Amygdala (tissue), 56 donors: ENCODE results near the gene PAQR6.
A peak's percentile ranks its signal among the peaks of the same experiment; 100 is the strongest.

ENCODE experiments used
- DNase-seq, 56 donors: peaks; one replicate each; lab custom pipeline; 2025; lab: John Stamatoyannopoulos, UW

The PAQR6 gene

GRCh38 chr1:156266051-156266450 lies 18.2 kb upstream of the PAQR6 start:
- no peak for DNase-seq

DNA sequence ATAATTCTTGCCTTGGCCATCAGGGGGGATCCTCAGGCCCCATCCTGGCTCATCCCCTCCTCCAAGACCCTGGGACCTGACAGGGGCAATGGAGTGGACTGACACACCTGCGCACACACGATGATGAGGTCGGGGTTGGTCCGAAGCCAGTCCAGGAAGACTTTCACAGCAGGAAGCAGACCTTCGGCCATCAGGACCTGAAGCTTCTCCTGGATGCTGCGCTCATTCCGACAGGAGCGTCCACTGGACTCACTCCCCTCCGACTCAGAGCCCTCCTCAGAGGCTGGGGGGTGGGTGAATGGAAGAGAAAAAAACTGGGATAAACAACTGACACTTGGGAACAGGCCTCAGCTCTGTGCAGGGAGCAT lies 15.4 kb upstream of the PAQR6 start:
- DNase-seq = no peak

DNA sequence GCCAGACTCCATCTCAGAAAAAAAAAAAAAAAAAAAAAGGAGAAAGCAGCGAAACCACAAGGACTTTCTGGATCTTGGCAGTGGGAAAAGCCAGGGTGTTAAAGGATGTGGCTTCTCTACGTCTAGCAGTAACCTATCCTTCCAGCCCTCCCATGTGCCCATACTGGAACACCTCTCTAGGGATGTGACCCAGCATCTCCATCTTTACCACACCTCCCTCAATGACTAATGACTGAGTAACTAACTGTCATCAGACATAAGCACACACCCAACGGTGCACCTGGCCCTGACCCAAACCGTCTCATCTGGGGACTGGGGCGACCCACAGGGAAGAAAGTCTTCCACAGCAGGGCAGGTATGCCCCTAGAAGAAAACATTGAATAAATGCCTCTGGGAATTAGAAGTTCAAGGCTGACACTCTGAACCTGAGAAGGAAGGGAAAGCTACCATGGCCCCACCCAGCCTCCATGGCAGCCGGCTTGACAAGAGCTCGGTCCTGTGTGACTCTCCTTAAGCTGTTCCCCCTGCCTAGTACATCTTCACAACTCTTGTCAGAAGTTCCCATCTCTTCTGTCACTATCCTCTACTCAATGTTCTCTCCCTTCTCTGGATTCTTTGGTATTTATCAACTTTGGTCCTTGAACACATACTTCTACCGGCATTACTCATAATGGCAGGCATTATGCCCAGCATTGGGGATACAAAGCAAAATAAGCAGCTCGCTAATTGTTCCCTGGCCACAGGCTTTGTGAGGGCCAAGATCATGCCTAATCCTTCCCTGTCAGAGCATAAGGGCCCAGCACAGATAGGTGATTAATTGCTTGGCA lies 14.8 kb upstream of the PAQR6 start:
- no peak for DNase-seq

DNA sequence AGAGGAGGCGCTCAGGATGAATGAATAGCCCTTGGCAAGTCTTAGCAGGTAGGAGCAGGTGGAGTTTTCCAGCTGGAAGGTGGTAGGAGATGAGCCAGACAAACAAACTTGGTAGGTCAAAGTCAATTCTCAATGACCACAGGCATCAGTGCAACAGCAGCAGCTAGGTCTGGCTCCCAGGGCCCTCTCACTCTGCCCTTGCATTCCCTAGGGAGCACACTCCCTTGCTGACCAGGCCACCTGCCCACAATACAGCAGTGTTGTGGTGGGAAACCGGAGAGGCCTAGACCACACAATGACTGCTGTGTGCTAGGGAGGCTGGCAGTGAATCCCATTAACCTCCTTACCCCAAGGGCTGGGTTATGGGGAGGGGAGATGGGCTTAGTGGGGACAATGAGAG lies 13.0 kb upstream of the PAQR6 start:
- DNase-seq = peak in 27 of 56 donors; percentile 17 to 72 (median 44)

- peak in 26 of 56 donors; percentile 18 to 72 (median 39) for DNase-seq
Measured at GRCh38 chr1:156259805-156260204, 11.9 kb upstream of the PAQR6 start.

DNA sequence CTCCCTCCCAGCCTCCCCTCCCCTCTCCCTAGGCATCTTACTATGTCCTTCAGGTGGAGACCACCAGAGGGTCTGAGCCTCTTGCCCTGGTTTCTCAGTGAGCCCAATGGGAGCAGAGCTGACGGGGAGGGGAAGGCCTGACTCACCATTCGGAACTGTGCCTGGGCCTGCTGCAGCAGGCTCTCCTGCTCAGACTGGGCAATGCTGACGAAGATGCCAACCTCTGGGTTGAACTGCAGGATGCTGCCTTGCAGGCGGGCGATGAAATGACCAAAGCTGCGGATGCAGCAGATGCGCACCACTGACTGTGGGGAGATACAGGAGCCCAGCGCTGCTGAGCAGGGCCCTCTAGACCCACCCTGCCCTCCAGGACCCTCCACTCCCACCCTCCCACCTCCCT lies 11.0 kb upstream of the PAQR6 start:
- DNase-seq = no peak

DNA sequence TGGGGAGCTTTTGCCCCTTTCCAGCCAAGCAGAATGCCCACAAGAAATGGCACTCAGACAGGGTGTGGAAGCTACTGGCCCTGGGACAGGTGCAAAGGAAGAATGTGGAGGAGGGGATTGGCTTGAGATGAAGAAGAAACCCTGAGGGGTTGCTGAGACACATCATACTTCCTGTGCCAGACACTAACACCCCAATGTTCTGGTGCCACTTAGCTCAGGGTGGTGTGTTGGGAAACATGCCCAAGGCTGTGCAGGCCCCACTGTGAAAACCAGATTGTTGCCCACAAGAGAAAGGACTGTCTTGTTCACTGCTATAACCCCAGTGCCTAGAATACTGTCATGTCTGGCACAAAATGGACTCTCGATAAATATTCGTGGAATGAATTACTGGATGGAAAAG lies 9.9 kb upstream of the PAQR6 start:
- peak in 1 of 56 donors; percentile 36 for DNase-seq

DNA sequence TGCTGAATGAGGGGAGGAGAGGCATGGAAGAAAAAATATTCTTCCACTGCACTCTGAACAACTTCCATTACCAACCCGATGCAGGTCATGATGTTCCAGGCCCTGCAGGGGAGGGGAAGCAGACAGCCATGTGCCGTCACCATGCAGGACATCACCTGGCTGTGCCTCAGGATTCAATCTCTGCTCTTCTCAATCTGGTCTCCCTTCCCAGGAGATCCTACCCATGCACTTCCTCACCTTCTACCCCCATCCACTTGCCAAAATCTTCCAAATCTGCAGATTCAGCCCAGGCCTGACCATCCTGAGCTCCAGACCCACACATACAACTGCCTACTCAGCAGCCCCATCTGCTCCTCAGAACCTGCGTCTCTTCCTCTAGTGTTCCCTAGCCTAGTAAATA lies 5.8 kb upstream of the PAQR6 start:
- no peak for DNase-seq

GRCh38 chr1:156251527-156251926 lies 3.7 kb upstream of the PAQR6 start:
- DNase-seq = peak in 6 of 56 donors; percentile 21 to 36 (median 26)

DNA sequence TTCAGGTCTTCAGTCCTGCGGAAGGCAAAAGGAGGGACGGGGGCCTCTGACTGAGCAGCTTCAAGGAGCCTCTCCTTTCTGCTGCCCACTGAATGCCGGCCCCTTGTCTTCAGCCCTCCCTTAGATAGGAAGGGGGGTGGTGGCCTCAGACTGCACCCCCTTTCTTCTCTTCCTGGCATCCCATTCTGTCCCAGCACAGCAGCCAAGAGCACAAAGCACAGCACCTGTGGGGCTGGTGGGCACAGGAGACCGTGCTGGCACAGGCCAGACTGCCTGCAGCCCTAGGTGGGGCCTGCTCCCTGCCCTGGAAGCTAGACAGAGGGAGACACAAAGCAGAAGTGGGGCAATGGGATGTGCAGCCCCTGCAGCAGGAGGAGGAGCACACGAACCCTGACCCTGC lies 1.7 kb upstream of the PAQR6 start:
- no peak for DNase-seq

- no peak for DNase-seq
Measured at GRCh38 chr1:156248323-156248683, 447 bp upstream of the PAQR6 start.

- DNase-seq = peak in 19 of 56 donors; percentile 17 to 60 (median 44)
Measured at GRCh38 chr1:156246781-156247459, 936 bp downstream of the PAQR6 start.

DNA sequence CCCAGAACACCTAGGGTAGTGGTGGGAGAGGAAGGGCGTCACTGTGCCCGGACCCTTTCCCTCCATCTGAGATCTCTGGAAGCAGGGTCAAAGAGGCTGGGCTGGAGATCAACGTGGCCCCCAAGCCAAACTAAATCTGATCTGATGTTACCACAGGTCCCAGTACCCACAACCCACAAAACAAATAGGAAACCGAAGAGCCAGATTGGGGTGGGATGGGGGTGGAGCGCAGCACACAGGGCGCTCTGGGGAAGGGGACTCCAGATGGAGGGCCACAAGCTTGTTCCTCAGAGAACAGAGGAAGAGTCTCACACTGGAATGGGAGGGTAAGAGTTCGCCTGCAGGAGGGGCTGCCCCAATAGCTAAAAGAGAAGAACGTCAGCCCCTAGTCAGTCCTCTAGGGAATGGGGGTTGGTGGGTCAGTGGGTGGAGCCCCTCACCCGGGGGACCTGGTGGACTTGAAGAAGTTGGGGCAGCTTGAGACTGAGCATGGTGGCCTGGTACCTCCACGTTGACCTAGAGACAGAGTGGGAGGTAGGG lies 1.5 kb downstream of the PAQR6 start:
- no peak for DNase-seq

GRCh38 chr1:156245451-156246232 lies 2.2 kb downstream of the PAQR6 start:
- no peak for DNase-seq

DNA sequence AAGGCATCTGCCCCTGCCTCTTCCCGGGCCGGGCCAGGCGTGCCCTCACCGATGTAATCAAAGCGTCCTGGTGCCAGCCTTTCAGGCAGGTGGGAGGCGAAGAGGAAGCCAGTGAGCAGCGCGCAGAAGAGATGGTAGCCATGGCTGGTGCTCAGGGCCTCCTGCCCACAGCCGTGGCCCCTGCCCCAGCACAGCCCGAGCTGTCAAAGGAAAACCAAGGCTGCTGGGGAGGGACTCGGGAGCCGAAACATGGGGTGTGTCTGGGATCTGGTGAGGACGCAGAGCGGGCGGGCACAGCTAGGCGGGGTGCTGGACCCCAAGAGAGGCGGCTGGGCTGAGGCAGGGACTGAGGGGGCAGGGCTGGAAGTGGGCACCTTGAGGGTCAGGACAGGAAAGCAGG lies 3.1 kb downstream of the PAQR6 start:
- no peak for DNase-seq

- peak in 1 of 56 donors; percentile 21 for DNase-seq
Measured at GRCh38 chr1:156244126-156244525, 3.7 kb downstream of the PAQR6 start.

DNA sequence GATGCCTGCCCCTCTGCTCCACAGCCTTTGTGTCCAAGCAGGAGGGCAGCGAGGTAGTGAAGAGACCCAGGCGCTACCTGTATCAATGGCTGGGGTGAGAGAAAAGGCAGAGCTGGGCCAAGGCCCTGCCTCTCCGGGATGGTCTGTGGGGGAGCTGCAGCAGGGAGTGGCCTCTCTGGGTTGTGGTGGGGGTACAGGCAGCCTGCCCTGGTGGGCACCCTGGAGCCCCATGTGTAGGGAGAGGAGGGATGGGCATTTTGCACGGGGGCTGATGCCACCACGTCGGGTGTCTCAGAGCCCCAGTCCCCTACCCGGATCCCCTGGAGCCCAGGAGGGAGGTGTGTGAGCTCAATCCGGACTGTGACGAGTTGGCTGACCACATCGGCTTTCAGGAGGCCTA lies 5.1 kb downstream of the PAQR6 start:
- DNase-seq = peak in 4 of 56 donors; percentile 19 to 38 (median 36)

- no peak for DNase-seq
Measured at GRCh38 chr1:156241926-156242325, 5.9 kb downstream of the PAQR6 start, which contains the start of gene BGLAP. Gene BGLAP, plus strand, starts transcription at chr1:156242184. Its CDS starts 48 bp downstream, at chr1:156242232.

- peak in 2 of 56 donors; percentile 25 to 29 for DNase-seq
Measured at GRCh38 chr1:156241311-156241811, 6.5 kb downstream of the PAQR6 start.

GRCh38 chr1:156238248-156238647 lies 9.6 kb downstream of the PAQR6 start:
- DNase-seq = no peak

DNA sequence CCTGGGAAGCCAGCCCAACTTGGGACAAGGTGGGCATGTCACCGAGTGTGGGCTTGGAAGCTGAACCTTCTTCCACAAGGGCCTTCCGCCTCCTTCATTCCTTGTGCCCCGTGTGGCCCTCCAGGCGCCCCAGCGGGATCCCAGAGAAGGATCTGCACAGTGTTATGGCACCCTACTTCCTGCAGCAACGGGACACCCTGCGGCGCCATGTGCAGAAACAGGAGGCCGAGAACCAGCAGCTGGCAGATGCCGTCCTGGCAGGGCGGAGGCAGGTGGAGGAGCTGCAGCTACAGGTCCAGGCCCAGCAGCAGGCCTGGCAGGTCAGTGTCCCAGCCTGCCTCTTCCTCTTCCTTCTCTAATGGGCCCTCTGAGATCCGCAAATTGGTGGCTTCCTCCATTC lies 11.7 kb downstream of the PAQR6 start:
- no peak for DNase-seq
